Stimulated activated CD4-positive, alpha-beta T cell treated with anti-CD3 and anti-CD28 coated beads, Interleukin-15, amount 100 ng/mL, for 48 hours (primary cell): Measurements from ENCODE around the gene ARL6IP5.

Experiments used
- DNase-seq, 2 donors: peaks; one replicate each; pipeline ENCODE4 v3.0.0-alpha.2; 2020; ENCODE audit warnings: low read depth in 2 of 2

Gene ARL6IP5

GRCh38 chr3:69085833-69086722 lies 1.3 kb downstream of the ARL6IP5 start:
- peak; percentile 72 to 78 for DNase-seq

- no peak for DNase-seq
Observed at GRCh38 chr3:69087030-69087791, 2.5 kb downstream of the ARL6IP5 start.

GRCh38 chr3:69088063-69088462 lies 3.3 kb downstream of the ARL6IP5 start:
- no peak for DNase-seq

GRCh38 chr3:69090021-69090420 lies 5.3 kb downstream of the ARL6IP5 start:
- DNase-seq, result no peak

- DNase-seq, result no peak
Observed at GRCh38 chr3:69091389-69092029, 6.8 kb downstream of the ARL6IP5 start.

- DNase-seq, result no peak
Observed at GRCh38 chr3:69092030-69092516, 7.3 kb downstream of the ARL6IP5 start.

- DNase-seq, result no peak
Observed at GRCh38 chr3:69094467-69095205, 9.9 kb downstream of the ARL6IP5 start.

GRCh38 chr3:69095636-69096035 lies 10.9 kb downstream of the ARL6IP5 start:
- DNase-seq, result no peak

- no peak for DNase-seq
Observed at GRCh38 chr3:69096299-69096698, 11.6 kb downstream of the ARL6IP5 start.

- DNase-seq, result no peak
Observed at GRCh38 chr3:69097407-69098086, 12.8 kb downstream of the ARL6IP5 start.

- DNase-seq, result no peak
Observed at GRCh38 chr3:69099576-69099975, 14.8 kb downstream of the ARL6IP5 start.

- DNase-seq, result no peak
Observed at GRCh38 chr3:69102384-69102783, 17.6 kb downstream of the ARL6IP5 start.

GRCh38 chr3:69103123-69103522 lies 18.4 kb downstream of the ARL6IP5 start:
- no peak for DNase-seq

GRCh38 chr3:69104586-69104985 lies 19.8 kb downstream of the ARL6IP5 start:
- no peak for DNase-seq

GRCh38 chr3:69105320-69105719 lies 20.6 kb downstream of the ARL6IP5 start:
- no peak for DNase-seq

- no peak for DNase-seq
Observed at GRCh38 chr3:69107841-69108240, 23.1 kb downstream of the ARL6IP5 start.

GRCh38 chr3:69108811-69109210 lies 24.1 kb downstream of the ARL6IP5 start:
- no peak for DNase-seq

GRCh38 chr3:69110941-69111546 lies 26.3 kb downstream of the ARL6IP5 start:
- no peak for DNase-seq

- DNase-seq, result no peak
Observed at GRCh38 chr3:69113536-69113935, 28.8 kb downstream of the ARL6IP5 start.

GRCh38 chr3:69115731-69116130 lies 31.0 kb downstream of the ARL6IP5 start:
- no peak for DNase-seq

GRCh38 chr3:69116162-69116561 lies 31.4 kb downstream of the ARL6IP5 start:
- DNase-seq, result no peak
